Measurements from ENCODE around the gene FAM174B.

FAM174B gene

DNA sequence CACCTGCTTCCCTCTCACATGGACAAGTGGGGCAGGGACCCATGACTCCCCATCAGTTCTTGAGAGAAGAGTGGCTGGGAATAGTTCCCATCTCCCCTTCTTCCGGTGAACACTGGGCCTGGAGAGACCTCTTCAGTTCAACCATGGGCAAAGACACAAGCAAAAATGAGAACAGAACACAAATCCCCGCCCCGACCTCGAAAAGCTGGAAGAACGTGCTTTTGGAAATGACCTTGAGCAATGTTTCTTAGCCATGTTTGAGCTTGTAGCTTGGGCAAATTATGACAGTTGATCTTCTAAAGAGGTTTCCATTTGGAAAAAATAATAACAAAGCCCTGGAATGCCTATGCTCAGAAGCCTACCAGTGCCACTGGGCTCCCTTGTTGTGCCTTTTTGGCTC is 59.0 kb downstream of the FAM174B start:
- no peak for DNase-seq

DNA sequence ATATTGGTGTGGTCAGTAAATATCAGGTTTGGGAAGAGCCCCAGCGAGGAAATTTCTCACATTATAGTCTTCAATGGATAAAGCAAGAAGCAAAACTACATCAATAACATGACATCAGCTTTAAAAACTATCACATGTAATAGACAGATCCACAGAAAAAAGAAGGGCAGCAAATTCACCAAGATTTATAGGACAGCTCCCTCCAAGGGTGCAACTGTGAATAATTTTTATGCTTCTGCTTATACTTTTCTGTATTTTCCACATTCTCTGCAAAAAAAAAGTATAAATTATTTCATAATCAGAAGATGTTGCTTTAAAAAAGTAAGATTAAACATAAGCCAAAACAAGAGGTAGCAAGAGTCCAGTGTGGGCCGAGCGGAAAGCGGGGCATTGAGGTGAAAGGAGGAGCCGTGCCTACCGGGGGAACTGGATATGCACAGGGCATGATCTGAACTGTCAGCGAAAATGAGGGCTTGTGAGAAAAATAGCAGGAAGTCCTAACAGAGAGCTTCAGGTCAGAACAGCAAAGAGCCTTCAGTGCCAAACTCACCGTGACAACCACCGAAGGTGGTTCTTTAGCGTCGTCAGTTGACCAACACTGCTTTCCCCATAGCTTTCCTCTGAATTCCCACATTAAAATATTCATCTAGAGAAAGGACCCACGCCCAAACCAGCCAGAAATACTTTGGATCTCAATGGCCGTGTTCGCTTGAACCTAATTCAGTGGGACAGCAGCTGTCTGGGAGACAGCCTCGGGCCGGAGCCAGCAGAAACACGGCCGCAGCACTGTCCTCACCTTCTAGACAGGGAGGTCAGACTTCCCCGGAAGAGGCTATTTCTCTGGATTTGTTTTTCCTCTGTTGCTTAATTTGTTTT is 59.8 kb downstream of the FAM174B start:
- DNase-seq = no peak

DNA sequence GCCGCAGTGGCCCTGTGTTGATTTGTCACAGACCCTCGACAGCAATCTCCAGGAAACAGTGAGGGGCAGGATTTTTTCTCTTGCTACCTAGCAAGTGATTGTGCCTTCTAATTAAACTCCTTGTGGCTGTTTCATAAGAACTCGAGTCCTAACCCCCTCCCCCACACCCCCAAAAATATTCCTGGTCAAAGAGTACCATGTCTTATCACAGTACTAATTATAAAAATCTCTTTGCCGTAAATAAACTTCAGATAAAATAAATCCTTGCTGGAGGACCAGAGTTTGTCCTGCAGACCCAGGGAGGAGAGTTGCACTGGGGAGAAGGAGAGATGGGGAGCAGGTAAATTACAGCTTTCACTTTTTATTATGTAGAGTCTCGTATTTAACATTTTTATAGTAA is 64.3 kb downstream of the FAM174B start:
- DNase-seq = no peak

DNA sequence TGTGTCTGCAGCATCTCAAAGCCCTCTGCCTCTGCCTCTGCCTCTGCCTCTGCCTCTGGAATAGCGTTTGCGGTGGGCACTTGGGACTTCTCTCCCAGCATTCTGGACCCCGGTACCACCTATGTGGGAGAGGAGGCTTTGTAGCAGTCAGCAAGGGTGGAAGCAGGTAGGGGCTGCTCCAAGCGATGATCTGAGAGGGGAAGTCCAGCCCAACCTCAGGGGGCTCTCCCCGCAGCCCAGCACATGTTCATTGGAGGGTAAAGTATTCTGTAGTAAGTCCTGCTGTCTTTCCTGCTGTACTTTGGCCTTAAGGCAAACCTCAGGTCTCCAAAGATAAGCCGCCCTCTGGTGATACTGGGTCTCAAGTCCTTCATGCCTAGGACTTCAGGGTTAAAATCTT is 68.6 kb downstream of the FAM174B start:
- no peak for DNase-seq

DNA sequence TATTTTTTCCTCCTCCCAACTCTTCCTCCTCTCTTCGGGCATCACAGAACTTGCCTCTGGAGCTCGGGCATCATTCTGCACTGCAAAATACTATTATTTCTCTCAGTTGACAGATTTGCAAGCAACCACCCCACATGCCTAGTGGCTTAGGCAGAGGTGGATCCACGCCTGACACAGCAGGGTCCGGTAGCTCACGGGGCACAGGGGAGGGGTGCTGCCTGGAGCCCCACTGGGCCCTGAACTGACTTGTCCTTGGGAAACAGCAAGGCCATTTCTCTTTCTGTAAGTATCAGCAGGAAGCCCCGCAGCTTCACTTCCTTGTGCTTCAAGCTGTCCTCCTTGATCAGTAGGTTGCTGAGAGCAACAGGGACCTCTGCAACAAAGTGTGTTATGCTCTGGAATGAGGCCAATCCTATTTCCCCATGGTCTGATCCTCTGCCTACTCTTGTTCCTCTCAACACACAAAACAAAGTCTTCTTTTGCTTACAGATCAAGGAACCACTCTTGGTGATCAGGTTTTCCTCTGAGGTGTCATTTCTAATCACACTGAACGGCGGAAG is 69.1 kb downstream of the FAM174B start:
- DNase-seq = no peak

DNA sequence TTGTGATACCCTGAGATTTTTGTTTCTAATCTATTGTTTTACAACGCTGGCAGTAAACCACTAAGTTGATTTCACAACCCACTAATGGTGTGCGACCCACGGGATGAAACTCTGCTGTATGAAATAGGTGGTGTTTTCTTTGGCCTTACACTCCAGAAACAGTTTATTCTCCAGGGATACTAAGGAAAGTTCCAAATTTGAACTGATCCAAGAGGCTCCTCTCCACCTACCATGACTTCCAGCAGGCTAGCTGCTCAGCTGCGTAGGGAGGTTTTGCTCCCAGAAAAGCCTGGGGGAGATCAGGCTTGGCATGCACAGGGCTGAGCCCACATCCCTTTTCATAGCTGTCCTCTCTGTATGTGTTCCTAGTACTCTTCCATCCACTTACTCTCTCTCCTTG is 71.5 kb downstream of the FAM174B start:
- no peak for DNase-seq

DNA sequence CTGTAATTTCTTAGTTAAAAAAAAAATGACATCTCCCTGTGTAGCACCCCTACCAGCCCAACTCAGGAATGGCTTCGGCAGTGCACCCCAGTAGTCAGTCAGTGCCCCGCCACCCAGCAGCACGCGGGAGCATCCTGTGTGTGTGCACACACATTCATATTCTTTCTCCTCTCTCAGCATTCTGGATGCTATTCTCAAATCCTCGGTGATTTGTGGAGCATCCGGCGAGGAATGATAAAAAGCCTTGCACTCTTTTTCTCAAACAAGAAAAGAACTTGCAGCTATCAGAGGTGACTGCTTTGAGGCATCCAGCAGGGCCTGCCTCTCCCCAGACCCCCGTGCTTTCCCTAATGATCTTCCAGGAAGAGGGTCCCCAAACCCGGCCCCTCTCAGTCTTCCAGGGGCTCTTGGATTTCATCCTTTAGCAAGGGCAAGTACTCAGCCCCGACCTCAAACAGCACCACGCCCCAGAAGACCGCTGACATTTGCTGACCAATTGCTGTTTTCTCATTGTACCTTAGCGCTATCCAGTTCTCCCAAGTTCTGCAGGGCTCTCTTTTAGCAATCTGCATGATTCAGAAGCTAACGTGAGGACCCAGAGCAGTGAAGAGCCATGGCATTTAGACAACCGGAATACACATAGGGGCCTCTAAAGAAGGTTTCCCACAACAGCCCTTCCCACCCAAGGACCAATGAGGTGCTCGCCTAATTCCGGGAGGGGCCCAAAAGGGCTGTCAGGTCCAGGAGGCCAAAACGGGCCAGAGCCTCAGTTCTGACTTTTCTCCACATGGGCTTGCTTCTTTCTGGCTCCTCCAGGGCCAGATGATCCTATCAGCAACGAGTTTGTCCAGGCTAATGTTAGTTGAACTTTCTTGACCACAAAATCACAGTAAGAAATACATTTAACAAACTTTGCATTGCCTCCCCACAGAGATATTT is 72.2 kb downstream of the FAM174B start:
- no peak for DNase-seq

DNA sequence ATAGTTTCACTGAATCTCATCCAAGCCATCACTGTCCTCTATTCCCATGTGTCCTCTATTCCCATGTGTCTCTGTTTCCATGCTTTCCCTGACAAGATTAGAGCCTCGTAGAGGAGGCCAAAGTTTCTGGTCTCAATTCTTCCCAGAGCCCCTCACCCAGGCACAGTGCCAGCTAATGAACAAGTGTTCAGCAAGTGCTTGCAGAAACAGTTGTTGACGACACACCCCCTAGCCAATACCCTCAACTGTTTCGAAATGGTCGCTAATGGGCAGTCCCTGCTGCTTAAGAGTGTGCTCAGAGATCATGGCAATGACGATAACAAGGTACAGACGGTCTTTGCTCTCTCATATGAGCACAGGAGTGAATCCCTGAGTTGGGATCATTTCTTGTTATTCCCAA is 73.4 kb downstream of the FAM174B start:
- no peak for DNase-seq

DNA sequence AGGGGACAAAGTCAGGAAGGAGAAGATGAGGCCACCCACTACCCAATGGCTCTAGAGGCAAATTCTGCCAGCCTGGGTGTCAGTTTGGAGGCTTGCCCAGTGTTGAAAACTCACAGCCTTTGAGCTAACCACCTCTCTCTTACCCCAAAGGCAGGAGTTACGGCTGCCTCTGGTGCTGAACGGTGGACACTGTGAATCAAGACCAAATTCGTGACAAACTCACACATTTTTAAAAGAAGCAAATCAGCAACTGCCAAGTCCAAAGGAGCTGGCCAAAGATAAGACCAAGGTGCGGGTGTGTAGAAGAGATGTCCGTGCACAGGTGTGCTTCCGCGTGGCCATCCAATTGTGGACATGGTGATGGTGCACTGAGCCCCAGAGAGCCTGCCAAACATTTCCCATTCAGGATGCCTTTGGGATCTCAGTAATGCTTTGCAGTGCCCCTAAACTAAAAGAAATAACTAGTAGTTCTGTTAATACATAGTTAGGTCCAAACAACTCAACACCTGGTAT is 74.6 kb downstream of the FAM174B start:
- DNase-seq = no peak

DNA sequence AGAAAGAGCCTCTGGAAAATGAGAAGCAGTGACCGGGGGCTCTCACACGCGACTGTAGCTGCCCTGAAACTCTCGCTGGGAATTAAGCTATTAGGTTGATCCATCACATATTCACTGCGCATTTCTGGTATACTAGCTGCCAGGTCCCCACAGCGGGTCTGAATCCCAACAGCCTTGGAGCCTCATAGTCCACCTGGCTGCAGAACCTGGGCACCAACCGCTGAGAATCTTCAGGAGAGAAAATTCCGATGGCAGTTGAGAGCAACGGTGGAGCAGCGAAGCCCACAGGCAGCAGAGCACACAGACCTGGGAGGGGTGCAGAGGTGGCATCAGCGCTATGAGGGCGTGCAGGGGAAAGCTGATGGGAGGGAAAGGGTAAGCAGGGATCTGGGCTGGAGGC is 75.1 kb downstream of the FAM174B start:
- DNase-seq = no peak

DNA sequence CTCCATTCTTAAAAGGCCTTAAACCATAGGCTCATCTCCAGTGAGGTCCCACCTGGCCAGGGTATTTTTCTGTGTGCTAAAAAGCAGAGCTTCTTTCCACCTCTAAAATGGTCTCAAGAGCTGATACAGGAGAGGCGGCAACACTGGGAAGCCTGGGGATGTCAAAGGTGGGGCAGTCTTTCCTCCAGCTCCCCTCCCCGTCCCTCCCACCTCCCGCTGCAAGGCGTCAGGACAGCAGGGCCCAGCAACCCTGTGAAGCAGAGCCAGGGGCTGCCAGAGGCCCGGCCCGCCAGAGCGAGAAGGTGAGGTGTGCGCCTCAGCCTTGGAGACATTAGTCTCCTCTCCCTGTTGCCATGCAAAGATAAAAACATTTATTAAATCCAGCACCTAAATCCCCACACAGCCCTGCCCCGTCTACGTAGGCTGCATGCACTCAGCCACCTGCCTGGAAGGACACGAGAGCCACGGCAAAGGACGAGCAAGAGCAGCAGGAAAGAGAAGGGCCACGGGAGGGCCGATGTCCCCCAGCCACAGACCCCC is 75.6 kb downstream of the FAM174B start:
- DNase-seq = no peak

DNA sequence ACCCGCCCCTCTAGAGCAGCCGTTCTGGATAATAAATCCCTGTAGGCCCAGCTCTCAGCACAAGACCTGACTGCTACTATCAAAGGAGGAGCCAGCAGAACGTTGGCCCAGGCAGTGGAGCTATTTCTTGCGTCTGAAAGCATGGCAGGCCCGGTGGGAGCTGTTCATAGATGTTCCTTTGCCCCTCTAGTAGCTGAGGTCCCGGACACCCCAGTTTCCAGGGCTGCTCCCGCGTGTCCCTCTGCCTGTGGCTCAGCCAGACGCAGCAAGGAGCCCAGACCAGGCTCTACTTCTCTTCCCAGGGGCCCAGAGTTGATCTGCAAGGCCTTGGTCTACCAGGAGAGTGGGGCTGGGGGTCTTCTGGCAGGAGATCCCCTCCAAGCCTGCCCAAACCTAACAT is 76.1 kb downstream of the FAM174B start:
- no peak for DNase-seq

DNA sequence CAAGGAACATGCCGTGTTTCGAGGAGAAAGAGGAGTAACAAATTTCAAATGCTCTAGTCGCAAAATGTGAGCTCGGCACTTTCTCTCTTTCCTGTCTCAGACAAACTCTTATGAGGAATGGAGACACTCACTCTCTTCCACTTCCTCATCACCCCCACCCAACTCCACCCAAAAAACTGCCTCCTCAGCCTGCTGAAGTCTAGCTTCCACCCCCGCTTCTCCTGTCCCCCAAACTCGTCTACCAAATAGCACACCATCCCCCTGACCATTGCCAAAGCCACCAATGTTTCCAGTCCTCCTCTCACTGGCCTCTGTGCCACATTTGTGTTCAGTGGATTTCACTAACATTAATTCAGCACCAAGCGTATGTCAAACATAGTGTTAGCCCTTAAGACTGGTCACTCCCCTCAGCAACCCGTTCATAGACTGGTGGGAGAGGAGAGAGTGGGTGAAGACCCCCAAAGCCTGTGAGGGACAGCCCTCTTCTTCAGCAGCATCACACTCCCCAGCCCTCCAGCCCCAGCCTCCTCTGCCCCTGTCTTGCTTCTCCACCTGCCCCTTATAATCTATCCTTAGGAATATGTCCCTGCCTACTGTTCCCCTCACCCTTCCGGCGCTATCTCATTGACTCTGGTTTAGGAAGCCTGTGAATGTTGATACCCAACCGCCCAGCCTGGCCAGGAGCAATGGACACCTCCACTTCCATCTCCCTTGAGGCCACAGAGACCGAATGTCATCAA is 77.3 kb downstream of the FAM174B start:
- no peak for DNase-seq

DNA sequence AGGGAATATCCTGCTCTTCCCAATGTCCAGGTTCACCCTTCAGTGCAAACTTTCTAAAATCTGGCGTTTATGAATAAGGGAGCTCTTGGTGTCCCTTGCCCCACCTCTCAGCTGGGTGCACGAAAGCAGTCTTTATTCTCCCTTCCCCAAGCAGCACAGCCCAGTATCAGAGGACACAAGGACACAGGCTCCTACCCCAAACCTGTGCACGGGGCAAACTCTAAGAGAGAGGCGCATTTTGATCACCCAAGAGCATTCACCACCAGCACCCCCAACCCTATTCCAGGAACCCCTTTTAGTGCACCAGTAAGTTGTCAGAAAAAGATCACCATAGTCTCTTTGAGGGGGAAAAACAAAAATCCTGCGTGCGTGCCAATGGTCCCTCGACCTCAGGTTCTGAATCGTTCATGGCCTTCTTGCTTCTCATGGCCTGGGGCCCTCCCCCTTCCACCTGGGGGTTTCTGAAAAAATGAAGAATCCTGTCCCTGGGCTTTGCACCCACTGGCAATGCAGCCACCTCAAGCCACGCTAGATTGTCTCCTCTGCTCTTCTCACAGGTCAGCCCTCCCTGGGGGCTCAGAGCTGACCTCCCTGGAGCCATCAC is 78.9 kb downstream of the FAM174B start:
- DNase-seq = no peak

DNA sequence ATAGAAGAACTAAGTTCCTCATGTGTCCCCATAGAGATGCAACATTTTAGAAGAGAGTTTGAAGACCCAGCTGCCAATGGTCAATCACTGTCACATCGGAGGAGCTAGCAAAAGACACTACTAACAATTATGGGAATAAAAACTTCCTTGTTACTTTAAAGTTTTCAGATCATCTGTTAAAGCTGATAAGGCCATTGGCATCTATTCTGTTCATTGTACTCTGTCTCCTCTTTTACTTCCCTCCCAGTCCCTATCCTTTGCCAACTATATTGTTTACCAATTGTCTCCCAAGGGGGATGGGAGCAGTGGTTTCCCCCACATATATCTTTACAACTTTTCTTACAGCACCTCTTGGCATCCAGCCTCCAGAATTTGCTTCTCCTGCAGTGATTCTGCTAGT is 81.0 kb downstream of the FAM174B start:
- no peak for DNase-seq

DNA sequence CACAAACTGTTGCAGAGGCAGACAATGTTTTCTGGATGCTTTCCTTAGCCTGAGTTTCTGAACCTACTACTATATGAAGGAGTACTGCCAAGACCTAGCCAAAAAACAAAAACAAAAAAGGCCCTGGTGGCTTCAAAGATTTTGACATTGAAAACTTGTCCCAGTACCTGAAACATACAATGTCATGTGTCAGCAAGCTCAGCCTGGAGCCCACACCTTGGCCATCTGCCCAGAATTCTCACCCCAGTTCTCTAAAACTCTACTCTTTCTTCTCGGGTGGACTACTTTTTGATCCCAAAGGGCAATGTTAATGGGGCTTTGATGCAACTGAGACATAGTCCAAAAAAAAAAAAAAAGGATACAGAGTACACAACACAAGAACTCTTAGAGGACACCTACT is 81.4 kb downstream of the FAM174B start:
- no peak for DNase-seq

DNA sequence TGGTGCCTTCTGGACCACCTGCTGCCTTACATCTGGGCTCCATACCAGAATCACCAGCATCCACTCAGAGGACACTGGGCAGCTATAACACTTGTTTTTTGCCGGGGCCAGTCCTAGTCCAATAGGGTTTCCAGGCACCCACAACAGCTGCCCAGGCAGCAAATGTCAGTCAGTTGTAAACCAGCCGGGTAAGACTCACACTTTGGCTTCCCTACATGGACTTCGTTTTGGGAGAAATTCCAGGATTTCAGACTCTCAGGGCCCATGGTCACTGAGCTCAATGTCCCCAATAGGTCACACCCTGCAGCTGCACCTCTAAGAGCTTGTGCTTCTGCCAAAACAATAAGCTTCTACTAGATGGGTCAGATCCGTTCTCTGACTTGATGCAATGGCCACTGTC is 83.8 kb downstream of the FAM174B start:
- DNase-seq = no peak

DNA sequence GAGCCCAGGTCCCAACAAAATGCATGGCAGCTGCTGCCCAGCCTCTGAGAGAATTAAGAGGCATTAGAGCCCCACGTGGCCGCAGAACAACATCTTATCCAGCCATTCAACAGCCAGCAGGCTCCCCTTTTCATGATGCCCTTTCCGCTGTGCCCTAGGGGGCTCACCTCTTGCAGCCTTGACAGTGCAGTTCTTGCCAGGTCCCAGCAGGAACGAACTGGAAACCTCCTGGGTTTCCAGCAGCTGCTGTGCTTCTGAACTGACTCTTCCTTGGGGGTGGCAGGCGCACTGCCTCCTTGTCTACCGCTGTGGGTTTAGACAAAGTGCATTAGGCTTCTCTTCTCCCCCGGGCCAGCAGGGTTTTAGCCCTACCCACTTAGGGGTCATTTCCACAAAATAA is 85.2 kb downstream of the FAM174B start:
- no peak for DNase-seq

DNA sequence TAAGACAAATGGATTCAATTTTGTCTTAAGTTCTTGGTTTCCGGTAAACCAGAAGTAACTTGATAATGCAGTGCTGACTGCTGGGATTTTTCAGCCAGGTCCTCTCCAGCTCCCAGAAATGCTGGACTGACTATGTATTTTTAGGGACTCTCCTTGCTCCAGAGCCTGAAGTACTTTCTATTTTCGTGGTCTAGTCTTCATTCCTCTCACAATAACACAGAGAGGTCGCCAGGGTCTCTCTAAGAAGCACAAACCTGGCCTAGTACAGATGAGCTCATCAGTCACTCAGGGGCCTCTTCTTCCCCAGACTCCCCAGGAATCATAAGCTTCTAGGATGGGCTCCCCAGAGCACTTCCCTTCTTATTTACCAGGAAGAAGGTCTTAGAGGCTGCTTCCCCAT is 85.8 kb downstream of the FAM174B start:
- no peak for DNase-seq
